Adrenal gland (tissue), 12 donors: Measurements from ENCODE around the gene BEND5. TPM values are rescaled to one million over a fixed set of nuclear protein-coding genes. Genes with fewer than 3 reads are reported as not detected.
A peak's percentile ranks its signal among the peaks of the same experiment; 100 is the strongest.

Experiments used
- DNase-seq, 7 donors: peaks; one replicate each; pipeline ENCODE4 v3.0.0-alpha.2; 2019 to 2020
- H3K27ac ChIP-seq, 5 donors: fragments of 200-600 bp; sonication (generic) in 4 of 5; 1 replicate in 3 of 5; 2 replicates in 2 of 5; pipeline versions ENCODE4 v1.5.1 to v1.8.0; 2016 to 2020; ENCODE audit warnings: mild to moderate bottlenecking in 1 of 5
- H3K27me3 ChIP-seq: fragments of 200-600 bp; 2 replicates; pipeline ENCODE4 v1.8.0; 2021
- H3K36me3 ChIP-seq, 2 donors: fragments of 200-600 bp; replicated peaks in 1 of 2; 1 replicate in 1 of 2; 2 replicates in 1 of 2; pipeline versions ENCODE4 v1.5.1 to v1.8.0; 2018 to 2022
- H3K4me1 ChIP-seq, 2 donors: fragments of 200-600 bp; replicated peaks in 1 of 2; 1 replicate in 1 of 2; 2 replicates in 1 of 2; pipeline versions ENCODE4 v1.5.1 to v1.8.0; 2018 to 2021
- H3K4me3 ChIP-seq, 4 donors: fragments of 200-600 bp; sonication (generic) in 3 of 4; one replicate each; pipeline ENCODE4 v1.5.1; 2016 to 2018
- H3K9me3 ChIP-seq, 3 donors: fragments of 200-600 bp; sonication (generic) in 1 of 3; replicated peaks in 1 of 3; 1 replicate in 2 of 3; 2 replicates in 1 of 3; pipeline versions ENCODE4 v1.5.1 to v1.8.0; 2016 to 2021
- CTCF ChIP-seq, 6 experiments: fragments of 450-650 bp in 4 of 6; fragments of 200-600 bp in 2 of 6; sonication (generic) in 1 of 6; IDR thresholded peaks; 1 replicate in 5 of 6; 2 replicates in 1 of 6; pipeline versions ENCODE4 v1.5.1 to v1.8.0; 2016 to 2021; ENCODE audit warnings: antibody characterized with exemption in 6 of 6, mild to moderate bottlenecking in 2 of 6, moderate library complexity in 1 of 6
- POLR2A ChIP-seq, 2 donors: fragments of 450-650 bp; IDR thresholded peaks; one replicate each; pipeline ENCODE4 v1.6.1; 2017; ENCODE audit warnings: antibody characterized with exemption in 2 of 2, mild to moderate bottlenecking in 2 of 2, moderate library complexity in 1 of 2
- WGBS, 4 donors: extraction: QIAGEN DNeasy Blood & Tissue Kit in 2 of 4; methylation state at CpG; one replicate each; pipeline versions ENCODE4 v1.1.5 to v1.1.7; 2013 to 2017; 5-methylcytosine and 5-hydroxymethylcytosine counted together
- intact Hi-C, 2 donors: fragments of 100-400 bp; cut with DNase I; formaldehyde crosslinking; loops; one replicate each; pipeline versions ENCODE4 v1.14.1 to v1.15.0; 2022 to 2023
- polyA plus RNA-seq, 3 donors: library from polyadenylated mRNA; stranded (reverse); fragments of 200-250 nt in 2 of 3; fragments of 350-450 nt in 1 of 3; fragmentation: Illumina TruSeq in 1 of 3; extraction: RNeasy Lipid Tissue Mini Kit (QIAGEN cat#74804) in 1 of 3; gene quantifications; one replicate each; pipeline ENCODE4 v1.2.3, GENCODE V29; 2013 to 2014
- total RNA-seq, 9 donors: library from RNA; depleted of rRNA in 4 of 9; stranded (reverse); fragments of >200 nt in 4 of 9; fragments of 120-200 nt in 1 of 9; fragmentation: NEBNext Ultra II Directional in 1 of 9; extraction: Animal tissue kit (Norgen Biotek cat#: 25700) in 1 of 9; gene quantifications; one replicate each; pipeline versions ENCODE4 v1.1.0 to v1.2.4, GENCODE V29; 2013 to 2023
- donor health status: healthy with polysubstance abuse.
- donor health status: Bipolar disorder and iron deficiency.
- donor health status: DM: yes; HTN: yes; CAD: no.
- donor health status: DM: no; HTN: no; CAD: no.
- donor health status: DM: no; HTN: no; CAD: no.
- donor health status: DM: yes; HTN: yes; CAD: no.

BEND5 gene
- total and polyA plus RNA-seq, 12 donors = 2.2 to 20.4 (median 8.4) TPM

- intact Hi-C loops = no loop called here
- Histone ChIP-seq H3K4me1 (no peaks in the 10 kb centered on the region), H3K9me3 (no peaks in the 10 kb centered on the region), H3K27ac (no peak overlapping the region), H3K4me3 (no peak overlapping the region), H3K27me3 (no peaks in the 10 kb centered on the region), H3K36me3 (no peaks in the 10 kb centered on the region)
- TF ChIP-seq CTCF (IDR thresholded peaks at IDR 0.05) (no peak), POLR2A (IDR thresholded peaks at IDR 0.05) (no peak)
- 88 to 93% (median 91%) methylated on average over 6 of the region's 6 CpGs for WGBS, 4 donors
- no peak for DNase-seq
Observed at GRCh38 chr1:48704736-48705135, 72.0 kb downstream of the BEND5 start.

- intact Hi-C loops = no loop called here
- no peaks in the 10 kb centered on the region for H3K36me3 ChIP-seq
- TF ChIP-seq CTCF (IDR thresholded peaks at IDR 0.05) (no peak), POLR2A (IDR thresholded peaks at IDR 0.05) (no peak)
- no peaks in the 10 kb centered on the region for H3K27me3 ChIP-seq
- WGBS, 4 donors = 87 to 97% (median 93%) methylated on average over 2 of the region's 2 CpGs
- no peaks in the 10 kb centered on the region for H3K4me1 ChIP-seq
- no peak overlapping the region for H3K27ac ChIP-seq
- DNase-seq = no peak
- no peaks in the 10 kb centered on the region for H3K9me3 ChIP-seq
- no peak overlapping the region for H3K4me3 ChIP-seq
Observed at GRCh38 chr1:48701445-48701844, 75.2 kb downstream of the BEND5 start.

- Histone ChIP-seq H3K4me3 (no peak overlapping the region), H3K27ac (no peak overlapping the region), H3K27me3 (no peaks in the 10 kb centered on the region), H3K36me3 (no peaks in the 10 kb centered on the region), H3K4me1 (no peaks in the 10 kb centered on the region), H3K9me3 (no peaks in the 10 kb centered on the region)
- 20 to 47% (median 26%) methylated on average over 3 to 5 of the region's 5 CpGs for whole genome bisulfite sequencing, 4 donors
- DNase-seq = peak; percentile 53 to 92 (median 77)
- intact Hi-C loops = loop anchor here (2.0 to 5.0 kb wide), 2 partner anchors 124 to 125 kb away; no protein-coding TSS in a partner anchor
- TF ChIP-seq POLR2A (IDR thresholded peaks at IDR 0.05) (no peak), CTCF (IDR thresholded peaks at IDR 0.05) (peak; percentile 73 to 95 (median 82))
Observed at GRCh38 chr1:48697066-48697707, 79.5 kb downstream of the BEND5 start.

- intact Hi-C loops = loop anchor here in 1 of 2 donors (5.0 kb wide), 1 partner anchor 123 kb away; no protein-coding TSS in a partner anchor
- no peaks in the 10 kb centered on the region for H3K36me3 ChIP-seq
- no peaks in the 10 kb centered on the region for H3K27me3 ChIP-seq
- 84 to 97% (median 89%) methylated on average over 2 of the region's 2 CpGs for WGBS, 4 donors
- no peak for DNase-seq
- no peaks in the 10 kb centered on the region for H3K9me3 ChIP-seq
- H3K27ac ChIP-seq = no peak overlapping the region
- no peak for TF ChIP-seq POLR2A (IDR thresholded peaks at IDR 0.05)
- no peak for TF ChIP-seq CTCF (IDR thresholded peaks at IDR 0.05)
- no peaks in the 10 kb centered on the region for H3K4me1 ChIP-seq
- H3K4me3 ChIP-seq = no peak overlapping the region
Observed at GRCh38 chr1:48695161-48695560, 81.5 kb downstream of the BEND5 start.
